HG03159 (cell line): Measurements from ENCODE around the gene POU2AF1.

Source experiments
- ATAC-seq: cut with Tn5 transposase; IDR thresholded peaks from one replicate; pipeline ENCODE4 v1.9.1; 2021; ENCODE audit warnings: mild to moderate bottlenecking, moderate library complexity; ENCODE audit not compliant: unreplicated experiment

Gene POU2AF1

GRCh38 chr11:111362887-111363411 lies 16.1 kb downstream of the POU2AF1 start:
- no peak for ATAC-seq

DNA sequence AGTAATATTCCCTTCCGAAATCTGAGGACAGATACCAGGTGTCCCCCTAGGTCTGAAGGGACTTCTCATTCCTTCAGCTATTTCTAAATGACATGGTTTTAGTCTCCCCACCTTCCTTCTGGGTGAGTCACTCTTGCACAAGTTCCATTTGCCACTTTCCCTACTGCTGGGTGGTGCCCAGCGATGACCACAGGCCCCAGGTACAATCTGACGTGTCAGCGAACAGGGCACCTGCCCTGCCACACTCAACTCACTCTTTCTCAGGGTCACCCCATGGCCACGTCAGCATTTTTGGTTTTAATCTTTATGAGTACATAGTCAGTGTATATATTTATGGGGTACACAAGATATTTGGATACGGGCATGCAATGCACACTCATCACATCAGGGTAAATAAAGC lies 17.2 kb downstream of the POU2AF1 start:
- no peak for ATAC-seq

DNA sequence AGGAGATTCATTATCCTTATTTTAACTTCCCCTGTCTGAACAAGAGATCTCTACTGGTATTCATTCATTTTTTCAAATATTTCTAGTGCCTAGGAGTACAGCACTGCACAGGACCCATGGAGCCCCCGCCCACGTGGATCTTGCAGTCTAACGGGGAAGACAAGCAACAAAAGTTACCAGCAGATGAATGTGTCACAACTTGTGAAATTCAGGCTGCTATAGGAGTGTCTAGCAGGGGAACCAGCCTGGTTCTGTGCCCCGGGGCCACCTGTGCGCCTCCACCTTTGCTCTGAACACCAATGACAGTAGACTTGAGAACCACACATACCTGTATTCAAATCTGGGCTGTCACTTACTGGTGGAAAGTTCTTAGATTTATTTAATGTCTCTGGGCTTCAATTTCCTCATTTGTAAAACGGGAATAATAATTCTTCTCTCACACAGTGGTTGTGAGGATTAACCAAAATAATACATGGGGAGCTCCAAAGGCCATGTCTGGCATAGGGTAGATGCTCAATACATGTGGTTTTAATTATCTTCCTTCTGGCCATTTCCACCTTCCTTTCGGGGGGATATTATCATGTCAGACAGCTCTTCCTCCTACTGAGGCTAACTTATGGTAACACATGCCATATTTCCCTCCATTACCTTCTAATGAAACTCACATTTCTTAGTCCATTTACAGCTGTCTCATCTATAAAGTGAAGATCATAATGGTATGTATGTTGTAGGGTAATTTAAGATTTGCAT lies 17.8 kb downstream of the POU2AF1 start:
- no peak for ATAC-seq

GRCh38 chr11:111360150-111361043 lies 18.7 kb downstream of the POU2AF1 start:
- ATAC-seq: no peak

DNA sequence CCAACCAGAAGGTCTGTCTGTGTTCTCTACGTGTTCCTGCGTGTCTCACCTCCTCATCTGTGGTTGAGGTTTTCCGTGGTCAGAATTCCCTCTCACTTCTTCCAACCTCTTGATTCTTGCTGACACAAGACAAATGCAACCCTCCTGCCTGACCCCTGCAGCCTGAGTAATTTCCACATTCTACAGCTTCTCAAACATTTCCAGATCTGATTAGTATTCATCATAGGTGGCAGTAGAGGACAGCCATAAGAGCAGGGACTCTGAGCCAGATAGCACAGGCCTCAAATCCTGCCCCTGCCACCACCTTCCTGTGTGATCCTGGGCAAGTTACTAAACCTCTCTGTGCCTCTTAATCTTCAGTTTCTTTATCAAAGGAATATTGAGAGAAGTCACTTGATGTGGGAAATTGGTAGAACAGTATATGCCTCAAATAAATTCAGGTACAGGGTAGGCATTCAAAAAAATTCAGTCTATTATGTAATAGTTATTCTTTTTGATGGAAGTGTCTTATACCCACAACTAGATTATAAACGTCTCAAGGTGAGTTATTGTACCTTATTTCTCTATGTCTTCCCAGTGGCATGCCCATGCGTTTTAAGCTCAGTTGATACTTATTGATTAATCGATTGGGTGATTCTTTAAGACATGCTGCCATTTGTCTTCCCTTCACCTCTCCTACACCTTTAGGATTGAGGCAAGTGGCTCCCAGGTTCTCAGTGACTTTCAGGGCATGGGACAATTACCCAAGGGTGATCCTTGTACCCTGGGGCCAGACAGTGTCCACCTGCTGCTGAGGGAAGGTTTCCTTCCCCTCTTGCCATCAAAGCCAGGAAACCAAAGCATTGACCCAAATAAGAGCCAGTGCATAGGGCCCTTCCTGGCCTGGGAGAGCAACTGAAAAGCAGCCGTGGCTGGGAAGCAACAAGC lies 19.6 kb downstream of the POU2AF1 start:
- ATAC-seq: no peak

- no peak for ATAC-seq
Observed at GRCh38 chr11:111358038-111359001, 20.8 kb downstream of the POU2AF1 start.

DNA sequence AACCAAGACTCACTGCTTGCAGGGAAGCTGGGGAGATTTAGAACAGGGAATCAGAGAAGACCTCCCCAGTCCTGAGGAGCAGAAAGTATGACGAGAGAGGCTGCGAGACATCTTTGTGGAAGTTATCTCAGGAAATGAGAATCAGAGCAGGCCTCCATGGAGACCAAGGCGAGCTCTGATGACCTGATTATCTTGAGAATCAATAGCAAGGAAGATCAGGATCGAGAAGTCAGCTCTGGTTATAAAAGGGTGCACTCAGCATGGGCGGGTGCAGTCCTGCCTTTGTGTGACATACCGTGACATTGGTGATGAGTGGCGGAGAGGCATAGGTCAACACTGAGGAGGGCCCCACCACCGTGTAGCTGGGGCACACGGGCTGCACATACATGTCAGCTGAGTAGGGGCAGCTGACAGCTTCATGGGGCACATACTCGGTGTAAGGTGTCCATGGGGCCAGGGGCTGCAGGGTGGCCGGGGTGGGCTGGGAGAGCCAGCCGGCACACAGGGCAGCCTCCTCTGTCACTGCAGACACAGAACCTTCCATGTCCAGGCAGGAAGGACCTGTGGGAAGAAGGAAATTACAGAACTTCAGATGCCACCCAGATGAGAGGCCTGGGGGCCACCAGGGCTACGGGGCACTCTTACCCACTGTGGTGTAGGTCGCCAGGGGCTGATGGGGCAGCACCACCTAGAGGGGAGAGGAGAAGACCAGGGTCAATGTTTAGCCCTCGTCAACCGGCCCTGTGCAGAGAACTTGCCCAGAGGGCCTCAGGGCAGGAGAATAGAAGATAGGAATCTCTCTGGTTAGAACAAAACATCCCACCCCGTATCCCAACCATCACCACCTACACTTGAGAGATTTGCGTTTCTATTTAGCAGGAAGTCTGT lies 21.7 kb downstream of the POU2AF1 start:
- no peak for ATAC-seq

- no peak for ATAC-seq
Observed at GRCh38 chr11:111356660-111357048, 22.4 kb downstream of the POU2AF1 start.

- ATAC-seq: no peak
Observed at GRCh38 chr11:111355956-111356659, 23.0 kb downstream of the POU2AF1 start.

GRCh38 chr11:111355101-111355500 lies 24.0 kb downstream of the POU2AF1 start:
- no peak for ATAC-seq

DNA sequence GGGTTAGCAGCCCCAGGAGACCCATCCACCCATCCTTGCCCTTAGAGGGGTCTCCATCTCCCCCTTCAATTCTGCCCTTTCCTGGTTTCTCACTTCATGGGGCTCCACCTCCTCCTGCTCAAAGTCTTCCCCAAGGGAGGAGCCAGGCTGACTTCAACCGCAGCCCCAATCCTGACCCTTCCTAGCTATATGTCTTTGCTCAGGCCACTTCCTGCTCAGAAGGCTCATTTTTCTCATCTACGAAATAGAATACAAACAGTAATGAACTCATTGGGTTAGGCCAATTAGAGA lies 24.5 kb downstream of the POU2AF1 start:
- ATAC-seq: no peak

DNA sequence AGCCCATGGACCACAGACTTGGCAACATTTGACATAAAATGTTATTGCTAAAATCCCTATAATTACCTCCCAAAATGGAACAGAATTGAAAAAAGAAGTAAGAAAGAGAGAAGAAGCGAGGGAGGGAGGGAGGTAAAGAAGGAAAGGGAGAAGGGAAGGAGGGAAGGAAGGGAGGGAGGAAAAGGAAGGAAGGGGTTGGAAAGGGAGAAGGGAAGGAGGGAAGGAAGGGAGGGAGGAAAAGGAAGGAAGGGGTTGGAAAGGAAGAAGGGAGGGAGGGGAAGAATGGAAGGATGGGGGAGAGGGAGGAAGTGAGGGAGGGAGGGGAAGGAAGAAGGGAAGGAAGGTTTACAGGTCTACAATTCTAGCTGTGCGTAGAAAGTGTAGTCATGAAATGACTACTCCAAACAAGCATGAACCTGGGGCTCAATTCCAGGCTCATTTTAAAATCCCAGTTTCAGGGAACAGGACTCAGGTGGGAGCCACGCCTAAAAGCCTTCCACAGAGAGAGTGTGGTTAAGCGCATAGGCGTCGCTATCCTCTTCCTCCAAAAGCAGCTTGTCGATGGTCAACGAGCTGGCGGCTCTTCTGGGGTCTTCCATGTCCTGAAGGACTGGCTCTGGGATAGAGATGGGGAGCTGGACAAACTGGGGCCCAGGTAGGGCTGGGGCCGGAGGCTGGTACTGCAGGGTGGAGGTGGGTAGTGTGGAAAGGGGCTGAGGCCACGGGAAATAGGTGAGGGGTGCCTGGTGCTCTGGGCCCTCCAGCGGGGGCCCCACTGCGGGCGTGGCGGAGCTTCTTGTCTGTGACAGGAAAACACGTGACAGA lies 25.1 kb downstream of the POU2AF1 start:
- no peak for ATAC-seq

DNA sequence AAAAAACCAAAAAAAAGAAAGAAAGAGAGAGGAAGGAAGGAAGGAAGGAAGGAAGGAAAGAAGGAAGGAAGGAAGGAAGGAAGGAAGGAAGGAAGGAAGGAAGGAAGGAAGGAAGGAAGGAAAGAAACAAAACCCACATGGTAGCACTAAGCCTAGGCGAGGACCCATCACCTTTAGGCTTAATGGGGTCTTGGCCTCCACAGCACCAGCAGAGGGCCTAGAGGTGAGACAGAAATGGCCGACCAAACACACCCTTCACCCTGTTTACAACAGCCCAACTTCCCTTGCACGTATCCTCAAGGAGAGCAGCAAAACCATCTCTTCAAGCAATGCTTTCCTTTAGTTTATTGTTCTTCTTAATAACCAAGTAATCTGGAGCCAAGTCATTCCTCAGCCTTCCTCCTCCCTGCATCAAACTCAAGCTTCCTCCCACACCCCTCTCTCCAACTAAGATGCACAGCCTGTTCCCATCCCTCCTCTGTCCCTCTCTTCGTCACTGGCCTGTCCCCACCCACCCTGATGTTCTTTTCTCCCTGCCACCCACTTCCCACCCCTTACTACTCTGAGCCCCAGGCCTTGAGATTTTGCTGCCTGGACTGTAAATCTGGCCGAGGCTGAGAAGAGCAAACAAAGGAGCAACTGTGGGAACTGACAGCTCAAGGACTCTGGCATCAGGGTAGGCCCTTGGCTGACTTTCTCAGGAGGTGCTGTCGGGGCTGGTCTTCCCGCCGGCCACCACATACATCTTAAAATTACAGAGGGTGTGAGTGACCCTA lies 26.0 kb downstream of the POU2AF1 start:
- ATAC-seq: no peak

GRCh38 chr11:111352231-111352746 lies 26.8 kb downstream of the POU2AF1 start:
- ATAC-seq: no peak

- no peak for ATAC-seq
Observed at GRCh38 chr11:111351374-111352055, 27.6 kb downstream of the POU2AF1 start.

DNA sequence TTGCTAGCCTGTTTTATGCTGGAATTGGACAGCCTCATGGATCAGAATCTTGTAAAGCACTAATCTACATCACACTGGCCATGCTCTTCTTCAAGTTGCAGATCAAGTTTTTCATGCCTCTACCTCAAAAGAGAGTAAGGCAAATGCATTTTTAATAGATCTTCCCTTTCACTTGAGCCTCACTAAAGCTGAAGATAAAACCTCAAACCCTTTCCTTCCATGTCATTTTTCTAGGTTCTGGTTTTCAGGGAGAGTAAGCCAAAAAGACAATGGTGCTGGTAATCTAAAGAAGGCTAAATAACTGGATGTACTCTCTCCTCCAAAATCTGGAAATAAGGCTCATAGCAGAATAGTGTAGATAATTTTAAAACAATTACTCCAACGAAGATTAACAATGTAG lies 28.3 kb downstream of the POU2AF1 start:
- ATAC-seq: no peak
